Upper lobe of left lung (tissue), 6 donors: ENCODE results near the gene SLC12A8. TPM values are rescaled to one million over a fixed set of nuclear protein-coding genes. Genes with fewer than 3 reads are reported as not detected.

Experiments
- ATAC-seq, 2 donors: fragments of 200-7000 bp; cut with Tn5 transposase; one replicate each; pipeline ENCODE4 v1.9.1; 2022; ENCODE audit warnings: mild to moderate bottlenecking in 2 of 2, moderate library complexity in 2 of 2; ENCODE audit not compliant: low FRiP score in 2 of 2
- DNase-seq, 2 donors: peaks; one replicate each; pipeline ENCODE4 v3.0.0-alpha.2; 2019 to 2020
- H3K27ac ChIP-seq, 4 donors: fragments of 200-600 bp; sonication (generic); one replicate each; pipeline ENCODE4 v1.5.1; 2016 to 2019
- H3K27me3 ChIP-seq, 4 donors: fragments of 200-600 bp; sonication (generic); one replicate each; pipeline ENCODE4 v1.5.1; 2017 to 2019
- H3K36me3 ChIP-seq, 4 donors: fragments of 200-600 bp; sonication (generic); one replicate each; pipeline ENCODE4 v1.5.1; 2016 to 2019
- H3K4me1 ChIP-seq, 4 donors: fragments of 200-600 bp; sonication (generic); one replicate each; pipeline ENCODE4 v1.5.1; 2018 to 2019
- H3K4me3 ChIP-seq, 4 donors: fragments of 200-600 bp; sonication (generic); one replicate each; pipeline ENCODE4 v1.5.1; 2017 to 2019; ENCODE audit warnings: mild to moderate bottlenecking in 2 of 4, moderate library complexity in 1 of 4
- H3K9me3 ChIP-seq, 4 donors: fragments of 200-600 bp; sonication (generic); one replicate each; pipeline ENCODE4 v1.5.1; 2018 to 2019
- CTCF ChIP-seq, 6 experiments: fragments of 450-650 bp in 4 of 6; fragments of 200-600 bp in 2 of 6; sonication (generic) in 2 of 6; IDR thresholded peaks; one replicate each; pipeline ENCODE4 v1.5.1; 2016 to 2019; ENCODE audit warnings: antibody characterized with exemption in 6 of 6
- EP300 ChIP-seq, 4 donors: sonication (generic); formaldehyde crosslinking; IDR thresholded peaks; one replicate each; pipeline ENCODE4 v1.5.1; 2017; ENCODE audit warnings: antibody characterized with exemption in 4 of 4, control low read depth in 2 of 4
- POLR2A ChIP-seq, 4 donors: fragments of 450-650 bp; IDR thresholded peaks; one replicate each; pipeline ENCODE4 v1.5.1; 2016 to 2017; ENCODE audit warnings: antibody characterized with exemption in 4 of 4, mild to moderate bottlenecking in 2 of 4
- POLR2AphosphoS5 ChIP-seq, 2 donors: sonication (generic); formaldehyde crosslinking; IDR thresholded peaks; one replicate each; pipeline ENCODE4 v1.5.1; 2017; ENCODE audit warnings: antibody characterized with exemption in 2 of 2
- WGBS, 2 donors: methylation state at CpG; one replicate each; pipeline ENCODE4 v1.1.5; 2017 to 2018; 5-methylcytosine and 5-hydroxymethylcytosine counted together
- total RNA-seq, 6 donors: library from RNA; depleted of rRNA in 4 of 6; stranded (reverse); fragments of >200 nt in 4 of 6; gene quantifications; one replicate each; pipeline versions ENCODE4 v1.1.0 to v1.2.1, GENCODE V29; 2016 to 2021
- donor health status: DM: no; HTN: no; CAD: no; lungs with moderate emphysema.
- donor health status: DM: no; HTN: yes; CAD: no; lungs with severe emphysema.

The SLC12A8 gene
- total RNA-seq, 6 donors from 2014 or later = 6.7 to 34.6 (median 15.0) TPM

- Histone ChIP-seq H3K27me3 (no peaks in the 10 kb centered on the region), H3K36me3 (no peaks in the 10 kb centered on the region), H3K27ac (no peak overlapping the region), H3K4me3 (no peak overlapping the region), H3K9me3 (no peaks in the 10 kb centered on the region), H3K4me1 (no peaks in the 10 kb centered on the region)
- DNase-seq (no peak), ATAC-seq (no peak)
- 77 to 83% methylated on average over 6 of the region's 6 CpGs for WGBS, 2 donors
- TF ChIP-seq POLR2AphosphoS5 (IDR thresholded peaks at IDR 0.05) = no peak
- no peak for TF ChIP-seq CTCF (IDR thresholded peaks at IDR 0.05)
- TF ChIP-seq POLR2A (IDR thresholded peaks at IDR 0.05) = no peak
- no peak for TF ChIP-seq EP300 (IDR thresholded peaks at IDR 0.05)
Measured at GRCh38 chr3:125102470-125102869, 110.1 kb downstream of the SLC12A8 start.

GRCh38 chr3:125098611-125099291, 113.8 kb downstream of the SLC12A8 start:
- no peaks in the 10 kb centered on the region for H3K27me3 ChIP-seq
- no peaks in the 10 kb centered on the region for H3K4me1 ChIP-seq
- no peaks in the 10 kb centered on the region for H3K9me3 ChIP-seq
- DNase-seq (no peak), ATAC-seq (no peak)
- H3K4me3 ChIP-seq = no peak overlapping the region
- no peak overlapping the region for H3K27ac ChIP-seq
- TF ChIP-seq POLR2AphosphoS5 (IDR thresholded peaks at IDR 0.05) (no peak), POLR2A (IDR thresholded peaks at IDR 0.05) (no peak), EP300 (IDR thresholded peaks at IDR 0.05) (no peak), CTCF (IDR thresholded peaks at IDR 0.05) (no peak)
- H3K36me3 ChIP-seq = no peaks in the 10 kb centered on the region
- 95 to 96% methylated on average over 4 of the region's 4 CpGs for WGBS, 2 donors

GRCh38 chr3:125090649-125091048, 121.9 kb downstream of the SLC12A8 start:
- Histone ChIP-seq H3K27ac (no peak overlapping the region), H3K4me1 (peaks cover 0 to 5% (median 0%) of the 10 kb centered on the region in 4 donors), H3K27me3 (no peaks in the 10 kb centered on the region), H3K36me3 (no peaks in the 10 kb centered on the region), H3K9me3 (no peaks in the 10 kb centered on the region), H3K4me3 (no peak overlapping the region)
- no peak for TF ChIP-seq EP300 (IDR thresholded peaks at IDR 0.05)
- no peak for TF ChIP-seq CTCF (IDR thresholded peaks at IDR 0.05)
- no peak for TF ChIP-seq POLR2A (IDR thresholded peaks at IDR 0.05)
- TF ChIP-seq POLR2AphosphoS5 (IDR thresholded peaks at IDR 0.05) = no peak
- no peak for DNase-seq
- ATAC-seq = no peak

GRCh38 chr3:125087768-125088391, 124.7 kb downstream of the SLC12A8 start:
- H3K27ac ChIP-seq = no peak overlapping the region

More at GRCh38 chr3:125087768-125088391, 124.7 kb downstream of the SLC12A8 start:
- Histone ChIP-seq H3K4me3 (no peak overlapping the region), H3K4me1 (peaks cover 0 to 5% (median 0%) of the 10 kb centered on the region in 4 donors), H3K36me3 (no peaks in the 10 kb centered on the region), H3K27me3 (no peaks in the 10 kb centered on the region), H3K9me3 (no peaks in the 10 kb centered on the region)
- TF ChIP-seq POLR2AphosphoS5 (IDR thresholded peaks at IDR 0.05) = no peak
- no peak for TF ChIP-seq EP300 (IDR thresholded peaks at IDR 0.05)
- no peak for TF ChIP-seq CTCF (IDR thresholded peaks at IDR 0.05)
- TF ChIP-seq POLR2A (IDR thresholded peaks at IDR 0.05) = no peak
- ATAC-seq = no peak
- 73 to 77% methylated on average over 6 of the region's 6 CpGs for WGBS, 2 donors
- DNase-seq = no peak
